Measurements from ENCODE around the gene PCDHGB4.
"Not testable (repeated sequence)": the region's sequence is repeated elsewhere in the genome, so short reads cannot be mapped to it uniquely, and the experiment has no call there.

The PCDHGB4 gene

DNA sequence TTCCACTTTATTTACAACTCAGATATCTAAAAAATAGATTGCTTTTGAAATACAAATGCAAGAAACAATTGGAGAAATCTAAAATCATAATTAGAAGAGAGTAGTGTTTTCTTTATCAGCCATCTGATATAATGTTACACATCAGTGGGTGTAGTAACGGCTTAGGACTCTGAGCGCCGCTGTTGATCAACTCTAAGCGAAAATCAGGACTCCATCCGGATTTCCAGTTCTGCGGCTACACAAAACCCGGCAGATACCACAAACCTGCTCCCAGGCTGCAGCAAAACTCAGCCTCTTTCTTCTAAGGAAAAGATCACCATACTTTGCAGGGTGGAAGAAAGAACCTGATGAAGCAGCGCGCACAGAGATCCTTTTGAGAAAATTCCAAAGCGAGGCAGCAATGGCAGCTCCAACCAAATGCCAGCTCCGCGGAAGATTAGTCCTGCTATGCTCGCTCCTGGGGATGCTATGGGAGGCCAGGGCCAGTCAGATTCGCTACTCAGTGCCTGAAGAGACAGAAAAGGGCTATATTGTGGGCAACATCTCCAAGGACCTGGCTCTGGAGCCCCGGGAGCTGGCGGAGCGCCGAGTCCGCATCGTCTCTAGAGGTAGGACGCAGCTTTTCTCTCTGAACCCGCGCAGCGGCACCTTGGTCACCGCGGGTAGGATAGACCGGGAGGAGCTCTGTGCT is 15.2 kb downstream of the PCDHGB4 start, which contains the start of gene PCDHGA9:
Gene PCDHGA9 (plus strand): TSS at position 226 of the 691 bp plus-strand sequence. CDS start 175 bp downstream, at position 401.
- DNase-seq = no peak

DNA sequence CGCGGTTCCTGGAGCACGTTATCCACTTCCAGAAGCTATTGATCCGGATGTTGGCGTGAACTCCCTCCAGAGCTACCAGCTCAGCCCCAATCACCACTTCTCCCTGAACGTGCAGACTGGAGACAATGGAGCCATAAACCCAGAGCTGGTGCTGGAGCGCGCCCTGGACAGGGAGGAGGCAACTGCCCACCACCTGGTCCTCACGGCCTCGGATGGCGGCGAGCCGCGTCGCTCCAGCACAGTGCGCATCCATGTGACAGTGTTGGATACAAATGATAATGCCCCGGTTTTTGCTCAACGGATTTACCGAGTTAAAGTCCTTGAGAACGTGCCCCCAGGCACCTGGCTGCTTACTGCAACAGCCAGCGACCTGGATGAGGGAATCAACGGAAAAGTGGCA is 15.9 kb downstream of the PCDHGB4 start:
- no peak for DNase-seq

DNA sequence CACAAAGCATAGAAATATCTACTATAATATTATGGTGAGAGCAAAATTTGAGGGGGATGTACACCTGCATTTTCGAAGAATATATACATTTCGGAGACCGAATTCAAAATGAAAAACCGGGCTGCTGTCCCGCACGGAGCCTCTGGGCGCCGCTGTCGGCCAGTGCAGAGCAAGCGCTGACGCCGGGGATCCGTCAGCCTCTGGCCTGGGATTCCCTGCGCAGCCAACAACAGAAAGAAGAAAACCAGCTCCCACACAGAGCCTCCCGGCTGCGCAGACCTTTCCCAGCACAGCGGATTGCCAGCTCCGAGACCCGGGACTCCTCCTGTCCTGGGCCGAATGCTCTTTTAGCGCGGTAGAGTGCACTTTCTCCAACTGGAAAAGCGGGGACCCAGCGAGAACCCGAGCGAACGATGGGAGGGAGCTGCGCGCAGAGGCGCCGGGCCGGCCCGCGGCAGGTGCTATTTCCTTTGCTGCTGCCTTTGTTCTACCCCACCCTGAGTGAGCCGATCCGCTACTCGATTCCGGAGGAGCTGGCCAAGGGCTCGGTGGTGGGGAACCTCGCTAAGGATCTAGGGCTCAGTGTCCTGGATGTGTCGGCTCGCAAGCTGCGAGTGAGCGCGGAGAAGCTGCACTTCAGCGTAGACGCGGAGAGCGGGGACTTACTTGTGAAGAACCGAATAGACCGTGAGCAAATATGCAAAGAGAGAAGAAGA is 20.4 kb downstream of the PCDHGB4 start, which contains the start of gene PCDHGB6:
Gene PCDHGB6 (plus strand): TSS at position 232 of the 716 bp plus-strand sequence. CDS start 182 bp downstream, at position 414.
- DNase-seq = peak; percentile 18 to 38

DNA sequence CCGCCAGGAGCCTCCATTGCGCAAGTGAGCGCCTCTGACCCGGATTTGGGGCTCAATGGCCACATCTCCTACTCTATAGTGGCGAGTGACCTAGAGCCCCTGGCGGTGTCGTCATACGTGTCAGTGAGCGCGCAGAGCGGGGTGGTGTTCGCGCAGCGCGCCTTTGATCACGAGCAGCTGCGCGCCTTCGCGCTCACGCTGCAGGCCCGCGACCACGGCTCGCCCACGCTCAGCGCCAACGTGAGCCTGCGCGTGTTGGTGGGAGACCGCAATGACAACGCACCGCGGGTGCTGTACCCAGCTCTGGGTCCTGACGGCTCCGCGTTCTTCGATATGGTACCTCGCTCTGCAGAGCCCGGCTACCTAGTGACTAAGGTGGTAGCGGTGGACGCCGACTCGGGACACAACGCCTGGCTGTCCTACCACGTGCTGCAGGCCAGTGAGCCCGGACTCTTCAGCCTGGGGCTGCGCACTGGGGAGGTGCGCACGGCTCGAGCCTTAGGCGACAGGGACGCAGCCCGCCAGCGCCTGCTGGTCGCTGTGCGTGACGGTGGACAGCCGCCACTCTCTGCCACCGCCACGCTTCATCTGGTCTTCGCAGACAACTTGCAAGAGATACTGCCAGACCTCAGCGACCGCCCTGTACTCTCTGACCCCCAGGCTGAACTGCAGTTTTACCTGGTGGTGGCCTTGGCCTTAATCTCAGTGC is 22.3 kb downstream of the PCDHGB4 start:
- DNase-seq = no peak

DNA sequence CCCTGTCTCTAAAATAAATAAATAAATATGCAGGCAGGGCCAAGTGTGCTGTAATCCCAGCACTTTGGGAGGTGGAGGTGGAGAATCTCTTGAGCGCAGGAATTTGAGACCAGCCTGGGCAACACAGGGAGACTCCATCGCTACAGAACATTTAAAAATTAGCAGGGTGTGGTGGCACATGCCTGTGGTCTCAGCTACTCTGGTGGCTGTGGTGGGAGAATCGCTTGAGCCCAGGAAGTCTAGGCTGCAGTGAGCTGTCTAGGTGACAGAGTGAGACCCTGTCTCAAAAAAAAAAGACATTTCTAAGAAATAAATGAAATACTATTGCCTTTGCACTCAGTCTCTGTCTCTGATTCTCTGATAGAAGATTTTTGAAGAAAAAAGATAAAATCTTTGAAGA is 24.1 kb downstream of the PCDHGB4 start:
- DNase-seq = no peak

DNA sequence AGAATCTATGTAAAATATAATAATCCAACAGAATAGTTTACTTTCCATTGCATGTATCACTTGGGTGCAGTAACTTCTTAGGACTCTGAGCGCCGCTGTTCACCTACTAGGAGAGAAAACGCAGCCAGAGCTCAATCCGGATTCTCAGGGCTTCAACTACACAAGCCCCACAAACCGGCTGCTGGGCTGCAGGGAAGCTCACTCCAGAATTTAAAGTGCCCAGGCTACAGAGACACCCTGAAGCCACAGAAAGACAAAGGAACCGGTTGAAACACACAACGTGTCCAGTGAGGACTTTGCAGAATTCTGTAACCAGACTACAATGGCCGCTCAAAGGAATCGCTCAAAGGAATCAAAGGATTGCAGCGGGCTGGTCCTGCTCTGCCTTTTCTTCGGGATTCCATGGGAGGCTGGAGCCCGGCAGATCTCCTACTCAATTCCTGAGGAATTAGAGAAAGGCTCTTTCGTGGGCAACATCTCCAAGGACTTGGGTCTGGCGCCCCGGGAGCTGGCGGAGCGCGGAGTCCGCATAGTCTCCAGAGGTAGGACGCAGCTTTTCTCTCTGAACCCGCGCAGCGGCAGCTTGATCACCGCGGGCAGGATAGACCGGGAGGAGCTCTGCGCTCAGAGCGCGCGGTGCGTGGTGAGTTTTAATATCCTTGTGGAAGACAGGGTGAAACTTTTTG is 25.5 kb downstream of the PCDHGB4 start, which contains the start of gene PCDHGA10:
Gene PCDHGA10 (plus strand): TSS at position 134 of the 686 bp plus-strand sequence. CDS start 189 bp downstream, at position 323.
- DNase-seq = peak; percentile 44 to 52

DNA sequence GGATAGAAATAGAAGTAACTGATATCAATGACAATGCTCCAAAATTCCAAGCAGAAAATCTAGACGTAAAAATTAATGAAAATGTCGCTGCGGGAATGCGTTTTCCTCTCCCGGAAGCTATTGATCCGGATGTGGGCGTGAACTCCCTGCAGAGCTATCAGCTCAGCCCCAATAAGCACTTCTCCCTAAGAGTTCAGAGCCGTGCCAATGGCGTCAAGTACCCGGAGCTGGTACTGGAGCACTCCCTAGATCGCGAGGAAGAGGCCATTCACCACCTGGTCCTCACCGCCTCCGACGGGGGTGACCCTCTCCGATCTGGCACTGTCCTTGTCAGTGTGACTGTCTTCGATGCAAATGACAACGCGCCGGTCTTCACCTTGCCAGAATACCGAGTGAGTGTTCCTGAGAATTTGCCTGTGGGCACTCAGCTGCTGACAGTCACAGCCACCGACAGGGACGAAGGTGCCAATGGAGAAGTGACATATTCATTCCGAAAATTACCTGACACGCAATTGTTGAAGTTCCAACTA is 26.1 kb downstream of the PCDHGB4 start:
- no peak for DNase-seq

DNA sequence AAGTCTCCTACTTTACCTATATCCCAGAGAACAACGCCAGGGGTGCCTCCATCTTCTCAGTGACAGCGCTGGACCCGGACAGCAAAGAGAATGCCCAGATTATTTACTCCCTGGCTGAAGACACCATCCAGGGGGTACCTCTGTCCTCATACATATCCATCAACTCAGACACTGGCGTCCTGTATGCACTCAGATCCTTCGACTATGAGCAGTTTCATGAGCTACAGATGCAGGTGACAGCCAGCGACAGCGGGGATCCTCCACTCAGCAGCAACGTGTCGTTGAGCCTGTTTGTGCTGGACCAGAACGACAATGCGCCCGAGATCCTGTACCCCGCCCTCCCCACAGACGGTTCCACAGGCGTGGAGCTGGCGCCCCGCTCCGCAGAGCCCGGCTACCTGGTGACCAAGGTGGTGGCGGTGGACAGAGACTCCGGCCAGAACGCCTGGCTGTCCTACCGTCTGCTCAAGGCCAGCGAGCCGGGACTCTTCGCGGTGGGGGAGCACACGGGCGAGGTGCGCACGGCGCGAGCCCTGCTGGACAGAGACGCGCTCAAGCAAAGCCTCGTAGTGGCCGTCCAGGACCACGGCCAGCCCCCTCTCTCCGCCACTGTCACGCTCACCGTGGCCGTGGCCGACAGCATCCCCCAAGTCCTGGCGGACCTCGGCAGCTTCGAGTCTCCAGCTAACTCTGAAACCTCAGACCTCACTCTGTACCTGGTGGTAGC is 27.2 kb downstream of the PCDHGB4 start:
- not testable (repeated sequence) for DNase-seq

DNA sequence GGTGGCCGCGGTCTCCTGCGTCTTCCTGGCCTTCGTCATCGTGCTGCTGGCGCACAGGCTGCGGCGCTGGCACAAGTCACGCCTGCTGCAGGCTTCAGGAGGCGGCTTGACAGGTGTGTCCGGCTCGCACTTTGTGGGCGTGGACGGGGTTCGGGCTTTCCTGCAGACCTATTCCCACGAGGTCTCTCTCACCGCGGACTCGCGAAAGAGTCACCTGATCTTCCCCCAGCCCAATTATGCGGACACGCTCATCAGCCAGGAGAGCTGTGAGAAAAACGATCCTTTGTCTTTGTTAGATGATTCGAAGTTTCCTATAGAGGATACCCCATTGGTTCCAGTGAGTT is 27.7 kb downstream of the PCDHGB4 start:
- DNase-seq = not testable (repeated sequence)

DNA sequence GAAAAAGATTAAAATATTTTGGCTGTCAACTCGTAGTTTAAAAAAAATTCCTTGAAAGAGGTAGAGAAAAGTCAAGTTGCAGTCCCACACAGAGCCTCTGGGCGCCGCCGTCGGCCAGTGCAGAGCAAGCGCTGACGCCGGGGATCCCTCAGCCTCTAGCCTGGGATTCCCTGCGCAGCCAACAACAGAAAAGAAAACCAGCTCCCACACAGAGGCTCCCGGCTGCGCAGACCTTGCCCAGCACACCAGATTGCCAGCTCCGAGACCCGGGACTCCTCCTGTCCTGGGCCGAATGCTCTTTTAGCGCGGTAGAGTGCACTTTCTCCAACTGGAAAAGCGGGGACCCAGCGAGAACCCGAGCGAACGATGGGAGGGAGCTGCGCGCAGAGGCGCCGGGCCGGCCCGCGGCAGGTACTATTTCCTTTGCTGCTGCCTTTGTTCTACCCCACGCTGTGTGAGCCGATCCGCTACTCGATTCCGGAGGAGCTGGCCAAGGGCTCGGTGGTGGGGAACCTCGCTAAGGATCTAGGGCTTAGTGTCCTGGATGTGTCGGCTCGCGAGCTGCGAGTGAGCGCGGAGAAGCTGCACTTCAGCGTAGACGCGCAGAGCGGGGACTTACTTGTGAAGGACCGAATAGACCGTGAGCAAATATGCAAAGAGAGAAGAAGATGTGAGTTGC is 30.1 kb downstream of the PCDHGB4 start, which contains the start of gene PCDHGB7:
Gene PCDHGB7 (plus strand): TSS at position 184 of the 679 bp plus-strand sequence. CDS start 183 bp downstream, at position 367.
- DNase-seq = peak; percentile 26 to 42

DNA sequence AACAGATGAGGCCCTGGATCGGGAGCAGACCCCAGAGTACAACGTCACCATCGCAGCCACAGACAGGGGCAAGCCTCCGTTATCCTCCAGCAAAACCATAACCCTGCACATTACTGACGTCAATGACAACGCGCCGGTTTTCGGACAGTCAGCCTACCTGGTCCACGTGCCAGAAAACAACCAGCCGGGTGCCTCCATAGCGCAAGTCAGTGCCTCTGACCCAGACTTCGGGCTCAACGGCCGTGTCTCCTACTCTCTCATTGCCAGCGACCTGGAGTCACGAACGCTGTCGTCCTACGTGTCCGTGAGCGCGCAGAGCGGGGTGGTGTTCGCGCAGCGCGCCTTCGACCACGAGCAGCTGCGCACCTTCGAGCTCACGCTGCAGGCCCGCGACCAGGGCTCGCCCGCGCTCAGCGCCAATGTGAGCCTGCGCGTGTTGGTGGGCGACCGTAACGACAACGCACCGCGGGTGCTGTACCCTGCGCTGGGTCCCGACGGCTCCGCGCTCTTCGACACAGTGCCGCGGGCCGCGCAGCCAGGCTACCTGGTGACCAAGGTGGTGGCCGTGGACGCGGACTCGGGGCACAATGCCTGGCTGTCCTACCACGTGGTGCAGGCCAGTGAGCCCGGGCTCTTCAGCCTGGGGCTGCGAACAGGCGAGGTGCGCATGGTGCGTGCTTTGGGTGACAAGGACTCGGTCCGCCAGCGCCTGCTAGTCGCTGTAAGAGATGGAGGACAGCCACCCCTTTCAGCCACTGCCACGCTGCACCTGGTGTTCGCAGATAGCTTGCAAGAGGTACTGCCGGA is 31.8 kb downstream of the PCDHGB4 start:
- no peak for DNase-seq

DNA sequence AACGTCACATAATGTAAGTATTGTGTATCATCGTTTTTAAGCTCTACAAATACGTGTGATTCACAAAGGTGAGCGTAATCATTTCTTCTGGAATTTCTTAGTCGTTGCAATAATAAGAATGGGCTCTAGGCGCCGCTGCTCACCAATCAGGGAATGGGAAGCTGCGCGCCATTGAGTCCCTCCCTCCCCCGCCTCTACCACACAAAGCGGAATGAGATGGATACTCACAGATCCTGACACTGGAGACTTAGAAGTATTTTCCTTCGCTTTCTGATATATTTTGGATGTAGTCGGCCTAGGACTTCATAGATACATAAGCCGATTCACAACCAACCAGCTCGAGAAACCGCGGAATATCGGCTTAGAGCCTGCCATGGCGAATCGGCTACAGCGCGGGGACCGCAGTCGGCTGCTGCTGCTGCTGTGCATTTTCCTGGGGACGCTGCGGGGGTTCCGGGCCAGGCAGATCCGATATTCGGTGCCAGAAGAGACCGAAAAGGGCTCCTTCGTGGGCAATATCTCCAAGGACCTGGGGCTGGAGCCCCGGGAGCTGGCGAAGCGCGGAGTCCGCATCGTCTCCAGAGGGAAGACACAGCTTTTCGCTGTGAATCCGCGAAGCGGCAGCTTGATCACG is 33.5 kb downstream of the PCDHGB4 start, which contains the start of gene PCDHGA11:
Gene PCDHGA11 (plus strand): TSS at position 197 of the 634 bp plus-strand sequence. CDS start 177 bp downstream, at position 374.
- DNase-seq = peak in 1 of 2 experiments; percentile 18

DNA sequence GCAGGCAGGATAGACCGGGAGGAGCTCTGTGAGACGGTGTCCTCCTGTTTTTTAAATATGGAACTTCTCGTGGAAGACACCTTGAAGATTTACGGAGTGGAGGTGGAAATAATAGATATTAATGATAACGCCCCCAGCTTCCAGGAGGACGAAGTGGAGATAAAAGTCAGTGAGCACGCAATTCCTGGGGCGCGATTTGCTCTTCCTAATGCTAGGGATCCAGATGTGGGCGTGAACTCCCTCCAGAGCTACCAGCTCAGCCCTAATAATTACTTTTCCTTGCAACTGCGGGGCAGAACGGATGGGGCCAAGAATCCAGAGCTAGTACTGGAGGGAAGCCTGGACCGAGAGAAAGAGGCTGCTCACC is 34.0 kb downstream of the PCDHGB4 start:
- no peak for DNase-seq

DNA sequence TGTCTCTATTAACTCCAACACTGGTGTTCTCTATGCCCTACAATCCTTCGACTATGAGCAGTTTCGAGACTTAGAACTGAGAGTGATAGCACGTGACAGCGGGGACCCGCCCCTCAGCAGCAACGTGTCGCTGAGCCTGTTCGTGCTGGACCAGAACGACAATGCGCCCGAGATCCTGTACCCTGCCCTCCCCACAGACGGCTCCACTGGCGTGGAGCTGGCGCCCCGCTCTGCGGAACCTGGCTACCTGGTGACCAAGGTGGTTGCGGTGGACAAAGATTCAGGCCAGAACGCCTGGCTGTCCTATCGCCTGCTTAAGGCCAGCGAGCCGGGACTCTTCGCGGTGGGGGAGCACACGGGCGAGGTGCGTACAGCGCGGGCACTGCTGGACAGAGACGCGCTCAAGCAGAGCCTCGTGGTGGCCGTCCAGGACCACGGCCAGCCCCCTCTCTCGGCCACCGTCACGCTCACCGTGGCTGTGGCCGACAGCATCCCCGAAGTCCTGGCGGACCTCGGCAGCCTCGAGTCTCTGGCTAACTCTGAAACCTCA is 35.3 kb downstream of the PCDHGB4 start:
- DNase-seq = no peak

DNA sequence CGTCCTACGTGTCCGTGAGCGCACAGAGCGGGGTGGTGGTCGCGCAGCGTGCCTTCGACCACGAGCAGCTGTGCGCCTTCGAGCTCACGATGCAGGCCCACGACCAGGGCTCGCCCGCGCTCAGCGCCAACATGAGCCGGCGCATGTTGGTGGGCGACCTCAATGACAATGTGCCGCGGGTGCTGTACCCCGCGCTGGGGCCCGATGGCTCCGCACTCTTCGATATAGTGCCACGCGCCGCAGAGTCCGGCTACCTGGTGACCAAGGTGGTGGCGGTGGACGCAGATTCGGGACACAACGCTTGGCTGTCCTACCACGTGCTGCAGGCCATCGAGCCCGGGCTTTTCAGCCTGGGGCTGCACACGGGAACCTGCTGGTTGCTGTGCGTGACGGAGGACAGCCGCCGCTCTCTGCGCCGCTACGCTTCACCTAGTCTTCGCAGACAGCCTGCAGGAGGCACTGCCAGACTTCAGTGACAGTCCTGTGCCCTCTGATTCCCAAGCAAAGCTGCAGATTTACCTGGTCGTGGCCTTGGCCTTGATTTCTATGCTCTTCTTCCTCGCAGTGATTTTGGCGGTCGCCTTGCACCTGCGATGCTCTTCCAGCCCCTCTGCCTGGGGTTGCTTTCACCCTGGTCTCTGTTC is 40.4 kb downstream of the PCDHGB4 start:
- no peak for DNase-seq

DNA sequence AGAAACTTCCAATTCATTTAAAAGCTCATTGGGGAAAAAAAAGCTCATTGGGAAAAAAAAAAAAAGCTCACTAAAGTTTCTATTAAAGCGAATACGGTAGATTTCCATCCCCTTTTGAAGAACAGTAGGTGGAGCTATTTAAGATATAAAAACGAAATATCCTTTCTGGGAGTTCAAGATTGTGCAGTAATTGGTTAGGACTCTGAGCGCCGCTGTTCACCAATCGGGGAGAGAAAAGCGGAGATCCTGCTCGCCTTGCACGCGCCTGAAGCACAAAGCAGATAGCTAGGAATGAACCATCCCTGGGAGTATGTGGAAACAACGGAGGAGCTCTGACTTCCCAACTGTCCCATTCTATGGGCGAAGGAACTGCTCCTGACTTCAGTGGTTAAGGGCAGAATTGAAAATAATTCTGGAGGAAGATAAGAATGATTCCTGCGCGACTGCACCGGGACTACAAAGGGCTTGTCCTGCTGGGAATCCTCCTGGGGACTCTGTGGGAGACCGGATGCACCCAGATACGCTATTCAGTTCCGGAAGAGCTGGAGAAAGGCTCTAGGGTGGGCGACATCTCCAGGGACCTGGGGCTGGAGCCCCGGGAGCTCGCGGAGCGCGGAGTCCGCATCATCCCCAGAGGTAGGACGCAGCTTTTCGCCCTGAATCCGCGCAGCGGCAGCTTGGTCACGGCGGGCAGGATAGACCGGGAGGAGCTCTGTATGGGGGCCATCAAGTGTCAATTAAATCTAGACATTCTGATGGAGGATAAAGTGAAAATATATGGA is 43.0 kb downstream of the PCDHGB4 start, which contains the start of gene PCDHGA12:
Gene PCDHGA12 (plus strand): TSS at position 176 of the 782 bp plus-strand sequence. CDS start 253 bp downstream, at position 429.
- peak in 1 of 2 experiments; percentile 23 for DNase-seq

DNA sequence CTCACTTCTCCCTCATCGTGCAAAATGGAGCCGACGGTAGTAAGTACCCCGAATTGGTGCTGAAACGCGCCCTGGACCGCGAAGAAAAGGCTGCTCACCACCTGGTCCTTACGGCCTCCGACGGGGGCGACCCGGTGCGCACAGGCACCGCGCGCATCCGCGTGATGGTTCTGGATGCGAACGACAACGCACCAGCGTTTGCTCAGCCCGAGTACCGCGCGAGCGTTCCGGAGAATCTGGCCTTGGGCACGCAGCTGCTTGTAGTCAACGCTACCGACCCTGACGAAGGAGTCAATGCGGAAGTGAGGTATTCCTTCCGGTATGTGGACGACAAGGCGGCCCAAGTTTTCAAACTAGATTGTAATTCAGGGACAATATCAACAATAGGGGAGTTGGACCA is 43.8 kb downstream of the PCDHGB4 start:
- no peak for DNase-seq

DNA sequence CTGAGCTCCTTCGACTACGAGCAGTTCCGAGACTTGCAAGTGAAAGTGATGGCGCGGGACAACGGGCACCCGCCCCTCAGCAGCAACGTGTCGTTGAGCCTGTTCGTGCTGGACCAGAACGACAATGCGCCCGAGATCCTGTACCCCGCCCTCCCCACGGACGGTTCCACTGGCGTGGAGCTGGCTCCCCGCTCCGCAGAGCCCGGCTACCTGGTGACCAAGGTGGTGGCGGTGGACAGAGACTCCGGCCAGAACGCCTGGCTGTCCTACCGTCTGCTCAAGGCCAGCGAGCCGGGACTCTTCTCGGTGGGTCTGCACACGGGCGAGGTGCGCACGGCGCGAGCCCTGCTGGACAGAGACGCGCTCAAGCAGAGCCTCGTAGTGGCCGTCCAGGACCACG is 44.8 kb downstream of the PCDHGB4 start:
- not testable (repeated sequence) for DNase-seq

All from stimulated activated CD4-positive, alpha-beta T cell treated with anti-CD3 and anti-CD28 coated beads, Interleukin-4, amount 100 ng/mL, for 4 hours (primary cell).